A673 (cell line): ENCODE data around the gene RAET1E. TPM values are rescaled to one million over a fixed set of nuclear protein-coding genes. Genes with fewer than 3 reads are reported as not detected.
"Not testable (repeated sequence)": the region's sequence is repeated elsewhere in the genome, so short reads cannot be mapped to it uniquely, and the experiment has no call there.

Experiments used
- BruUV-seq: library from RNA; stranded (reverse); fragments of 400-500 nt; replicated peaks from 2 replicates; lab custom pipeline; 2021; lab: Mats Ljungman, UMichigan
- CTCF ChIA-PET: fragments of 300-600 bp; sonication (Branson Sonifier 250); formaldehyde crosslinking; loops from one replicate; lab custom pipeline; 2022; ENCODE audit warnings: antibody characterized with exemption; lab: Charles Lee
- POLR2A ChIA-PET: fragments of 300-600 bp; sonication (Branson Sonifier 250); formaldehyde crosslinking; loops from one replicate; lab custom pipeline; 2022; ENCODE audit warnings: antibody characterized with exemption; ENCODE audit not compliant: low non-redundant PET; lab: Charles Lee
- DNase-seq: peaks from one replicate; pipeline ENCODE4 v3.0.0-alpha.2; 2015; ENCODE audit warnings: low spot score
- H3K27ac ChIP-seq: fragments of 200-600 bp; sonication (generic); 2 replicates; pipeline ENCODE4 v1.5.1; 2016; ENCODE audit warnings: mixed run types, low read depth, mild to moderate bottlenecking, mixed read lengths, antibody characterized with exemption, low read length; ENCODE audit not compliant: poor library complexity, severe bottlenecking
- H3K27me3 ChIP-seq: fragments of 200-600 bp; sonication (generic); replicated peaks from 2 replicates; pipeline ENCODE4 v1.6.1; 2017; ENCODE audit warnings: mixed run types, low read depth, mild to moderate bottlenecking, mixed read lengths, antibody characterized with exemption, low read length; ENCODE audit not compliant: insufficient read depth, poor library complexity
- H3K36me3 ChIP-seq: fragments of 200-600 bp; sonication (generic); 2 replicates; pipeline ENCODE4 v1.6.1; 2016; ENCODE audit warnings: mixed run types, mild to moderate bottlenecking, mixed read lengths, antibody characterized with exemption, low read length; ENCODE audit not compliant: insufficient read depth, poor library complexity, severe bottlenecking
- H3K4me1 ChIP-seq: fragments of 200-600 bp; sonication (generic); 2 replicates; pipeline ENCODE4 v1.6.1; 2017; ENCODE audit warnings: mixed run types, mild to moderate bottlenecking, mixed read lengths, antibody characterized with exemption, low read length; ENCODE audit not compliant: insufficient read depth, poor library complexity, severe bottlenecking
- H3K4me3 ChIP-seq: fragments of 200-600 bp; sonication (generic); 2 replicates; pipeline ENCODE4 v1.5.1; 2016; ENCODE audit warnings: low read depth, mixed run types, mild to moderate bottlenecking, mixed read lengths, low read length; ENCODE audit not compliant: poor library complexity, severe bottlenecking
- H3K9me3 ChIP-seq: fragments of 200-600 bp; sonication (generic); 2 replicates; pipeline ENCODE4 v1.6.1; 2016; ENCODE audit warnings: mixed run types, low read depth, mild to moderate bottlenecking, mixed read lengths, antibody characterized with exemption, low read length; ENCODE audit not compliant: poor library complexity, severe bottlenecking
- CTCF ChIP-seq: fragments of 300-800, 200-600 bp; sonication (generic); conservative IDR thresholded peaks from 2 replicates; pipeline ENCODE4 v1.5.1; 2017; ENCODE audit warnings: low read depth, mild to moderate bottlenecking, antibody characterized with exemption, low read length, moderate library complexity, mixed read lengths
- EZH2 ChIP-seq: fragments of 200-600 bp; sonication (generic); IDR thresholded peaks from 2 replicates; pipeline ENCODE4 v1.6.1; 2017; ENCODE audit warnings: borderline replicate concordance, low read depth, mild to moderate bottlenecking, mixed read lengths, antibody characterized with exemption, low read length; ENCODE audit not compliant: poor library complexity, severe bottlenecking
- intact Hi-C: fragments of 100-400 bp; cut with micrococcal nuclease; formaldehyde crosslinking; loops from one replicate; pipeline ENCODE4 v1.10.0; 2022; ENCODE audit not compliant: unreplicated experiment
- total RNA-seq: library from RNA; stranded (reverse); gene quantifications from 2 replicates; pipeline ENCODE4 v1.2.3, GENCODE V29; 2021

RAET1E gene
- total RNA-seq, 1 experiment from 2014 or later: 3.2 TPM

GRCh38 chr6:149862922-149863697 is 34.8 kb downstream of the RAET1E start:
- ChIA-PET CTCF (no interaction called here), POLR2A (no interaction called here)

GRCh38 chr6:149862424-149862738 is 35.5 kb downstream of the RAET1E start:
- H3K36me3 ChIP-seq, H3K9me3 ChIP-seq, H3K27ac ChIP-seq, H3K27me3 ChIP-seq, DNase-seq, BruUV-seq, CTCF ChIA-PET: not testable (repeated sequence)
- peak overlapping the region; percentile 92 for H3K4me3 ChIP-seq
- peaks cover 19% of the 10 kb centered on the region for H3K4me1 ChIP-seq
- POLR2A ChIA-PET: interaction anchor here (0.5 kb wide), 1 partner anchor 56 kb away, joined by 5 read pairs; no protein-coding TSS in a partner anchor
- intact Hi-C loops: loop anchor here (5.0 to 10.0 kb wide), 2 partner anchors 145 to 298 kb away; partner anchors contain the start of genes GINM1 and LATS1

More at GRCh38 chr6:149862922-149863697, 34.8 kb downstream of the RAET1E start:
- Histone ChIP-seq H3K36me3 (no peaks in the 10 kb centered on the region), H3K27me3 (no peaks in the 10 kb centered on the region), H3K4me3 (peak overlapping the region; percentile 92), H3K27ac (peak overlapping the region; percentile 82), H3K9me3 (no peaks in the 10 kb centered on the region), H3K4me1 (peaks cover 19% of the 10 kb centered on the region)
- TF ChIP-seq EZH2: no peak
- TF ChIP-seq CTCF: no peak
- BruUV-seq: TSS peak; percentile 56
- peak; percentile 70 for DNase-seq
- intact Hi-C loops: loop anchor here (5.0 to 10.0 kb wide), 2 partner anchors 146 to 298 kb away; partner anchors contain the start of genes GINM1 and LATS1

DNA sequence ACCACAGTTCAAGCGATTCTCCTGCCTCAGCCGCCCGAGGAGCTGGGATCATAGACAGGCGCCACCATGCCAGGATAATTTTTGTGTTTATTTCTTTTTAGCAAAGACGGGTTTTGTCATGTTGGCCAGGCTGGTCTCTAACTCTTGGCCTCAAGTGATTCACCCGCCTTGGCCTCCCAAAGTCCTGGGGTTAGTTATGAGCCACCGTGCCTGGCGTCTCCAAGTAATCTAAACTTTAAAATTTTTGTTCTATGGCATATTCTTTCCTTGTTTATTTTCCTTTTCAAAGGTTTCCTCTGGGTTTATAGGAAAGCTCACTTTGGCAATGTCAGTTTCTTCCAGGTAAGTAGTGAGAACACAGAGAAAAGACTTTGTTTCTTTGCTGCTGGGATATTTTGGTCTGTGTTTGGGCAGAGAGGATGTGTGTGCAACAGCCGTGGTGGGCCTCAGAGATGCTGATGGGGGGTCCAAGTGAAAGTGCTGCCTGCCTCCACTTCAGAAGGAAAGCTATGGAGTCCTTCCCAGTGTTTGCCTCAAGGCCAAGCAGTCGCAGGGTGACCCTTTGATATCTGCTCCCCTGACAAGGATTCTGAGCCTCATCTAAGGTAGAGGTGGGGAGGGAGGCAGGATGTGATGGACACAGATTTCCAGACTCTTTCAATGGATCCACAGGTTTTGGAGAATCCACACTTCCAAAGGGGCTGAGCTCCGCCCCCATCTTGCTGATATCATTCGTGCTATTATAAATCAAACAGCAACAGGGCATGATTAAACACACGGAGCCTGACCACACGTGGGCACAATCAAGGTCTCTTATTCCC is 36.1 kb downstream of the RAET1E start:
- Histone ChIP-seq H3K4me3 (peak overlapping the region; percentile 92), H3K27me3 (no peaks in the 10 kb centered on the region), H3K36me3 (no peaks in the 10 kb centered on the region), H3K27ac (no peak overlapping the region), H3K4me1 (peaks cover 19% of the 10 kb centered on the region), H3K9me3 (no peaks in the 10 kb centered on the region)
- ChIA-PET CTCF (no interaction called here), POLR2A (interaction anchor here (0.5 kb wide), 1 partner anchor 56 kb away, joined by 5 read pairs; no protein-coding TSS in a partner anchor)
- TF ChIP-seq EZH2: no peak
- no peak for TF ChIP-seq CTCF
- BruUV-seq: no TSS peak
- DNase-seq: no peak
- intact Hi-C loops: loop anchor here (5.0 to 10.0 kb wide), 2 partner anchors 145 to 297 kb away; partner anchors contain the start of genes GINM1 and LATS1
